ENCODE measurements around the gene UBE2R2. TPM values are rescaled to one million over a fixed set of nuclear protein-coding genes. Genes with fewer than 3 reads are reported as not detected.

UBE2R2 gene
- total and polyA plus RNA-seq, 10 of the 15 experiments (the other 5 are each of a cell fraction or from before 2014, with no cell fraction given) = 7.2 to 32.8 (median 17.2) TPM

DNA sequence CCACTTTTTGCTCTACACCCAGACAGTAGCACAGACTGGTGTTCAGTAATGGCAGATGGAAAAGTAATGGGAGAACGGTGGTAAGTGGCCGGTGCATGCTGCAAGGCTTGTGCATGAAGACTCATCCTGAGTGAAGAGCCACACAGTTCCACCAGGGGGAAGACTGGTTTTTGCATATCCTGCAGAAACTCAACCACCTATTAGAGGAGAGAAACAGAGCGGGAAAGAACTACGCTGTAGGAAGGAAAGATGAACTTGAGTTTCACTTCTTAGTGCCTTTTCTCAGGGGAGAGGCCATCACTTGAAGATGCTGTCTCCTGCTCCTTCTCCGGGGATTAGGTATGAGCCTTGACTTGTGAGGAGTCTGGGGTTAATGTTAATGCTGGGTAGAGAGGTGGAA, 31.0 kb upstream of the UBE2R2 start (continued):
- TF ChIP-seq, protein P1, sequence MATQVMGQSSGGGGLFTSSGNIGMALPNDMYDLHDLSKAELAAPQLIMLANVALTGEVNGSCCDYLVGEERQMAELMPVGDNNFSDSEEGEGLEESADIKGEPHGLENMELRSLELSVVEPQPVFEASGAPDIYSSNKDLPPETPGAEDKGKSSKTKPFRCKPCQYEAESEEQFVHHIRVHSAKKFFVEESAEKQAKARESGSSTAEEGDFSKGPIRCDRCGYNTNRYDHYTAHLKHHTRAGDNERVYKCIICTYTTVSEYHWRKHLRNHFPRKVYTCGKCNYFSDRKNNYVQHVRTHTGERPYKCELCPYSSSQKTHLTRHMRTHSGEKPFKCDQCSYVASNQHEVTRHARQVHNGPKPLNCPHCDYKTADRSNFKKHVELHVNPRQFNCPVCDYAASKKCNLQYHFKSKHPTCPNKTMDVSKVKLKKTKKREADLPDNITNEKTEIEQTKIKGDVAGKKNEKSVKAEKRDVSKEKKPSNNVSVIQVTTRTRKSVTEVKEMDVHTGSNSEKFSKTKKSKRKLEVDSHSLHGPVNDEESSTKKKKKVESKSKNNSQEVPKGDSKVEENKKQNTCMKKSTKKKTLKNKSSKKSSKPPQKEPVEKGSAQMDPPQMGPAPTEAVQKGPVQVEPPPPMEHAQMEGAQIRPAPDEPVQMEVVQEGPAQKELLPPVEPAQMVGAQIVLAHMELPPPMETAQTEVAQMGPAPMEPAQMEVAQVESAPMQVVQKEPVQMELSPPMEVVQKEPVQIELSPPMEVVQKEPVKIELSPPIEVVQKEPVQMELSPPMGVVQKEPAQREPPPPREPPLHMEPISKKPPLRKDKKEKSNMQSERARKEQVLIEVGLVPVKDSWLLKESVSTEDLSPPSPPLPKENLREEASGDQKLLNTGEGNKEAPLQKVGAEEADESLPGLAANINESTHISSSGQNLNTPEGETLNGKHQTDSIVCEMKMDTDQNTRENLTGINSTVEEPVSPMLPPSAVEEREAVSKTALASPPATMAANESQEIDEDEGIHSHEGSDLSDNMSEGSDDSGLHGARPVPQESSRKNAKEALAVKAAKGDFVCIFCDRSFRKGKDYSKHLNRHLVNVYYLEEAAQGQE (IDR thresholded peaks at IDR 0.05; ENCODE audit: low read depth, low read length) = no peak
- no peak for TF ChIP-seq NBN (IDR thresholded peaks at IDR 0.05)

DNA sequence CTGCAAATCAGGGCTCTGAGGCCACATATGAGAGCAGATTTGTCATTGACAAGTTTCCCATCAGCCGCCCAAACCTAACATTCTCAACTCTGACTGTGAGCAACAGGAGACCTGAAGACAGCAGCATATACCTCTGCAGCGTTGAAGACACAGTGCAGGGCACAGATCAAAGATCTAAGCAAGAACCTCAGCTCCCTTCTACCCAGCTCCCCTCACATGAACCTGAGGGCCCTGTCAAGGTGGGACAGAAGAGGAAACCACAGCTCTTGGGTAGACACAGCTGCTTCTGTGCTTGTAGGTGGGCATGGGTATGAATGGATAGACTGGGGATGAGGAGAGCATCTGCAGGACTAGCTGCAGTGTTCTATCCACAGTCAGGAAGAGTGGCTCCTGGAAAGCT, 30.3 kb upstream of the UBE2R2 start:
- no TSS peak for BruUV-seq (replicated peaks)
- POLR2A ChIA-PET = interaction anchor here (0.6 kb wide), 1 partner anchor 337 kb away, joined by 3 read pairs; no protein-coding TSS in a partner anchor

More for the DNA sequence above, 30.3 kb upstream of the UBE2R2 start:
- SMC1A ChIA-PET (ENCODE audit: uncharacterized antibody, unreplicated experiment) = no interaction called here
- no peak overlapping the region for H3K4me2 ChIP-seq (ENCODE audit: control insufficient read depth, insufficient read depth)
- no peak overlapping the region for H3K4me3 ChIP-seq
- no peaks in the 10 kb centered on the region for H3K27me3 ChIP-seq (replicated peaks in 1 of 2; ENCODE audit: control insufficient read depth in 2 of 2, insufficient read depth in 2 of 2, low read length in 1 of 2)
- no peaks in the 10 kb centered on the region for H3K9me3 ChIP-seq (replicated peaks; ENCODE audit: control insufficient read depth, insufficient read depth, low read length)
- in situ Hi-C loops (cut with MboI) (no loop called here), intact Hi-C loops (cut with micrococcal nuclease; ENCODE audit: unreplicated experiment) (no loop called here)
- no peak for DNase-seq (ENCODE audit: low read depth, low spot score)
- WGBS (ENCODE audit: insufficient coverage, insufficient replicate concordance, low lambda C conversion rate, missing lambda C conversion rate) = 17% methylated on average over 2 of the region's 2 CpGs
- no peak for ATAC-seq
- no peak for FAIRE-seq
- no peaks in the 10 kb centered on the region for H3K79me2 ChIP-seq (ENCODE audit: control insufficient read depth, insufficient read depth, low read length)
- no peaks in the 10 kb centered on the region for H3K4me1 ChIP-seq (ENCODE audit: control insufficient read depth, insufficient read depth, low read length)
- H3K27ac ChIP-seq (ENCODE audit: control insufficient read depth, insufficient read depth) = no peak overlapping the region
- RAD21 ChIA-PET (ENCODE audit: unreplicated experiment) = interaction anchor here (0.6 kb wide), 1 partner anchor 288 kb away, joined by 3 read pairs; no protein-coding TSS in a partner anchor
- no peak overlapping the region for H3K9ac ChIP-seq (ENCODE audit: control insufficient read depth, insufficient read depth, low read length)
- CTCF ChIA-PET = interaction anchor here (0.6 to 2.6 kb wide), 3 partner anchors 8 to 81 kb away, joined by 3 to 16 read pairs (median 10); no protein-coding TSS in a partner anchor
- no peaks in the 10 kb centered on the region for H4K20me1 ChIP-seq (ENCODE audit: control insufficient read depth, insufficient read depth)
- H2AFZ ChIP-seq (ENCODE audit: control insufficient read depth, low read depth, low read length) = no peak overlapping the region
- H3K36me3 ChIP-seq (ENCODE audit: control insufficient read depth in 2 of 2, insufficient read depth in 2 of 2, low read length in 1 of 2) = no peaks in the 10 kb centered on the region
- no peak for TF ChIP-seq ZNF622 (IDR thresholded peaks at IDR 0.05)
- TF ChIP-seq, protein P2, sequence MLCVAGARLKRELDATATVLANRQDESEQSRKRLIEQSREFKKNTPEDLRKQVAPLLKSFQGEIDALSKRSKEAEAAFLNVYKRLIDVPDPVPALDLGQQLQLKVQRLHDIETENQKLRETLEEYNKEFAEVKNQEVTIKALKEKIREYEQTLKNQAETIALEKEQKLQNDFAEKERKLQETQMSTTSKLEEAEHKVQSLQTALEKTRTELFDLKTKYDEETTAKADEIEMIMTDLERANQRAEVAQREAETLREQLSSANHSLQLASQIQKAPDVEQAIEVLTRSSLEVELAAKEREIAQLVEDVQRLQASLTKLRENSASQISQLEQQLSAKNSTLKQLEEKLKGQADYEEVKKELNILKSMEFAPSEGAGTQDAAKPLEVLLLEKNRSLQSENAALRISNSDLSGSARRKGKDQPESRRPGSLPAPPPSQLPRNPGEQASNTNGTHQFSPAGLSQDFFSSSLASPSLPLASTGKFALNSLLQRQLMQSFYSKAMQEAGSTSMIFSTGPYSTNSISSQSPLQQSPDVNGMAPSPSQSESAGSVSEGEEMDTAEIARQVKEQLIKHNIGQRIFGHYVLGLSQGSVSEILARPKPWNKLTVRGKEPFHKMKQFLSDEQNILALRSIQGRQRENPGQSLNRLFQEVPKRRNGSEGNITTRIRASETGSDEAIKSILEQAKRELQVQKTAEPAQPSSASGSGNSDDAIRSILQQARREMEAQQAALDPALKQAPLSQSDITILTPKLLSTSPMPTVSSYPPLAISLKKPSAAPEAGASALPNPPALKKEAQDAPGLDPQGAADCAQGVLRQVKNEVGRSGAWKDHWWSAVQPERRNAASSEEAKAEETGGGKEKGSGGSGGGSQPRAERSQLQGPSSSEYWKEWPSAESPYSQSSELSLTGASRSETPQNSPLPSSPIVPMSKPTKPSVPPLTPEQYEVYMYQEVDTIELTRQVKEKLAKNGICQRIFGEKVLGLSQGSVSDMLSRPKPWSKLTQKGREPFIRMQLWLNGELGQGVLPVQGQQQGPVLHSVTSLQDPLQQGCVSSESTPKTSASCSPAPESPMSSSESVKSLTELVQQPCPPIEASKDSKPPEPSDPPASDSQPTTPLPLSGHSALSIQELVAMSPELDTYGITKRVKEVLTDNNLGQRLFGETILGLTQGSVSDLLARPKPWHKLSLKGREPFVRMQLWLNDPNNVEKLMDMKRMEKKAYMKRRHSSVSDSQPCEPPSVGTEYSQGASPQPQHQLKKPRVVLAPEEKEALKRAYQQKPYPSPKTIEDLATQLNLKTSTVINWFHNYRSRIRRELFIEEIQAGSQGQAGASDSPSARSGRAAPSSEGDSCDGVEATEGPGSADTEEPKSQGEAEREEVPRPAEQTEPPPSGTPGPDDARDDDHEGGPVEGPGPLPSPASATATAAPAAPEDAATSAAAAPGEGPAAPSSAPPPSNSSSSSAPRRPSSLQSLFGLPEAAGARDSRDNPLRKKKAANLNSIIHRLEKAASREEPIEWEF (IDR thresholded peaks at IDR 0.05; ENCODE audit: insufficient replicate concordance, low read depth, low read length) = no peak
- TF ChIP-seq HDAC6 (IDR thresholded peaks at IDR 0.05; ENCODE audit: unreplicated experiment) = no peak
- no peak for TF ChIP-seq NFXL1 (IDR thresholded peaks at IDR 0.05; ENCODE audit: borderline replicate concordance)
- TF ChIP-seq, protein P3, sequence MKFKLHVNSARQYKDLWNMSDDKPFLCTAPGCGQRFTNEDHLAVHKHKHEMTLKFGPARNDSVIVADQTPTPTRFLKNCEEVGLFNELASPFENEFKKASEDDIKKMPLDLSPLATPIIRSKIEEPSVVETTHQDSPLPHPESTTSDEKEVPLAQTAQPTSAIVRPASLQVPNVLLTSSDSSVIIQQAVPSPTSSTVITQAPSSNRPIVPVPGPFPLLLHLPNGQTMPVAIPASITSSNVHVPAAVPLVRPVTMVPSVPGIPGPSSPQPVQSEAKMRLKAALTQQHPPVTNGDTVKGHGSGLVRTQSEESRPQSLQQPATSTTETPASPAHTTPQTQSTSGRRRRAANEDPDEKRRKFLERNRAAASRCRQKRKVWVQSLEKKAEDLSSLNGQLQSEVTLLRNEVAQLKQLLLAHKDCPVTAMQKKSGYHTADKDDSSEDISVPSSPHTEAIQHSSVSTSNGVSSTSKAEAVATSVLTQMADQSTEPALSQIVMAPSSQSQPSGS (IDR thresholded peaks at IDR 0.05; ENCODE audit: low read length) = no peak

All from GM12878 (cell line).